Nephron progenitor cell (in vitro differentiated cells): ENCODE data around the gene ADAP1.
A peak's percentile ranks its signal among the peaks of the same experiment; 100 is the strongest.
"Not testable (repeated sequence)": the region's sequence is repeated elsewhere in the genome, so short reads cannot be mapped to it uniquely, and the experiment has no call there.

ENCODE experiments used
- DNase-seq: peaks from one replicate; pipeline ENCODE4 v3.0.0; 2021
- H3K27ac Mint-ChIP-seq: 2 replicates; pipeline ENCODE4 v1.8.0; 2021; ENCODE audit warnings: mild to moderate bottlenecking, moderate library complexity, mixed read lengths
- H3K27me3 Mint-ChIP-seq: 2 replicates; pipeline ENCODE4 v1.8.0; 2021; ENCODE audit warnings: mild to moderate bottlenecking, low read depth, mixed read lengths; ENCODE audit not compliant: poor library complexity
- H3K36me3 Mint-ChIP-seq: 2 replicates; pipeline ENCODE4 v1.8.0; 2021; ENCODE audit warnings: low read depth, mixed read lengths
- H3K4me1 Mint-ChIP-seq: 2 replicates; pipeline ENCODE4 v1.8.0; 2021; ENCODE audit warnings: mixed read lengths
- H3K4me3 Mint-ChIP-seq: 2 replicates; pipeline ENCODE4 v1.8.0; 2021; ENCODE audit warnings: mild to moderate bottlenecking, moderate library complexity, mixed read lengths
- H3K9me3 Mint-ChIP-seq: 2 replicates; pipeline ENCODE4 v1.8.0; 2021; ENCODE audit warnings: mild to moderate bottlenecking, moderate library complexity, mixed read lengths
- TF ChIP-seq, protein P1 (sequence below): fragments of 200-600 bp; sonication (generic); IDR thresholded peaks from 2 replicates; pipeline ENCODE4 v1.5.0; 2021; ENCODE audit warnings: antibody characterized with exemption

ADAP1 gene

GRCh38 chr7:924541-925231 lies 29.8 kb downstream of the ADAP1 start:
- Mint-ChIP-seq H3K4me1 (peaks cover 32% of the 10 kb centered on the region), H3K27ac (no peak overlapping the region), H3K9me3 (no peaks in the 10 kb centered on the region), H3K36me3 (no peaks in the 10 kb centered on the region), H3K27me3 (peaks cover 10% of the 10 kb centered on the region), H3K4me3 (no peak overlapping the region)
- TF ChIP-seq, protein P1, sequence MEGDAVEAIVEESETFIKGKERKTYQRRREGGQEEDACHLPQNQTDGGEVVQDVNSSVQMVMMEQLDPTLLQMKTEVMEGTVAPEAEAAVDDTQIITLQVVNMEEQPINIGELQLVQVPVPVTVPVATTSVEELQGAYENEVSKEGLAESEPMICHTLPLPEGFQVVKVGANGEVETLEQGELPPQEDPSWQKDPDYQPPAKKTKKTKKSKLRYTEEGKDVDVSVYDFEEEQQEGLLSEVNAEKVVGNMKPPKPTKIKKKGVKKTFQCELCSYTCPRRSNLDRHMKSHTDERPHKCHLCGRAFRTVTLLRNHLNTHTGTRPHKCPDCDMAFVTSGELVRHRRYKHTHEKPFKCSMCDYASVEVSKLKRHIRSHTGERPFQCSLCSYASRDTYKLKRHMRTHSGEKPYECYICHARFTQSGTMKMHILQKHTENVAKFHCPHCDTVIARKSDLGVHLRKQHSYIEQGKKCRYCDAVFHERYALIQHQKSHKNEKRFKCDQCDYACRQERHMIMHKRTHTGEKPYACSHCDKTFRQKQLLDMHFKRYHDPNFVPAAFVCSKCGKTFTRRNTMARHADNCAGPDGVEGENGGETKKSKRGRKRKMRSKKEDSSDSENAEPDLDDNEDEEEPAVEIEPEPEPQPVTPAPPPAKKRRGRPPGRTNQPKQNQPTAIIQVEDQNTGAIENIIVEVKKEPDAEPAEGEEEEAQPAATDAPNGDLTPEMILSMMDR = no peak
- DNase-seq = no peak

- not testable (repeated sequence) for H3K36me3 Mint-ChIP-seq, H3K9me3 Mint-ChIP-seq, H3K4me3 Mint-ChIP-seq, DNase-seq, H3K27ac Mint-ChIP-seq
- Mint-ChIP-seq H3K27me3 (peaks cover 10% of the 10 kb centered on the region), H3K4me1 (peaks cover 37% of the 10 kb centered on the region)
Measured at GRCh38 chr7:924042-924441, 30.4 kb downstream of the ADAP1 start.

GRCh38 chr7:923108-924041 lies 31.1 kb downstream of the ADAP1 start:
- Mint-ChIP-seq H3K9me3 (no peaks in the 10 kb centered on the region), H3K27me3 (peaks cover 4% of the 10 kb centered on the region), H3K27ac (no peak overlapping the region), H3K36me3 (no peaks in the 10 kb centered on the region), H3K4me3 (no peak overlapping the region), H3K4me1 (peaks cover 32% of the 10 kb centered on the region)
- TF ChIP-seq, protein P1 = no peak
- DNase-seq = peak; percentile 59

GRCh38 chr7:922334-923107 lies 32.0 kb downstream of the ADAP1 start:
- Mint-ChIP-seq H3K9me3 (no peaks in the 10 kb centered on the region), H3K4me3 (no peak overlapping the region), H3K27me3 (peaks cover 2% of the 10 kb centered on the region), H3K4me1 (peaks cover 34% of the 10 kb centered on the region), H3K27ac (no peak overlapping the region), H3K36me3 (no peaks in the 10 kb centered on the region)
- TF ChIP-seq, protein P1 = no peak
- no peak for DNase-seq

DNA sequence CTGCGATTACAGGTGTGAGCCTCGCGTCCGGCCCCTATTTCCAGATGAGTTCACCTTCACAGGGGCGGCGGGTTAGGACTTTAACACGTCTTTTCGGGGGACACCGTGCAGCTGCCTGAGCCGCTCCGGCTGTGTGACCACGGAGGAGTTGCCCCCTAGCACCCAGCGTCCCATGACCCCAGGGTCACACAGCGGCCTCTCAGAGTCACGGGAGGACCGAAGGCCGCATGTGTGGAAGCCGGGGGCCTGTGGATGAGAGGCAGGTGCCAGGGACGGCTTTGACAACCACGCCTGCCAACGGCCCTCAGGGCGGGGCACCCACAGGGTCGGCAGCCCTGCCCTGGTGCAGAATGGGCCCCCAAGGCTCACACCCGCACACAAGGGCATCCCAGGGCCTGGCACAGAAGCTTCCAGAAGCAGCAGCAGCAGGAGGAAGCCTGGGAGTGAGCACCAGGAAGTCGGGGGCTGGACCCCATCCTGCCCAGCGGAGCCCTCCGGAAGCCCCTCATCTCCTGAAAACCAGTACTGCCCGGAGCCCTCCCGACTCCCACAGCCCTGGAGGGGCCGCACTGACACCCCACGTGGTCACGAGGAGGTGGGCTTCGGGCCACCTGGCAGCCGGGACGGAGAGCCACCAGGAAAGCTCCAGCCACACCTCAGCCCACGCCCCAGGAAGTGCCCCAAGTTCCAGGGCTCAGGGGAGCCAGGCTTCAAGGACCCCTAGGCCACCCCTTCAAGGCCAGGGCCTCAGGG lies 32.7 kb downstream of the ADAP1 start:
- Mint-ChIP-seq H3K4me3 (no peak overlapping the region), H3K36me3 (no peaks in the 10 kb centered on the region), H3K27ac (no peak overlapping the region), H3K27me3 (no peaks in the 10 kb centered on the region), H3K9me3 (no peaks in the 10 kb centered on the region), H3K4me1 (peaks cover 28% of the 10 kb centered on the region)
- DNase-seq = peak; percentile 4
- TF ChIP-seq, protein P1 = no peak
